ENCODE results near the gene AGBL1. TPM values are rescaled to one million over a fixed set of nuclear protein-coding genes. Genes with fewer than 3 reads are reported as not detected.

AGBL1 gene
- total RNA-seq, 1 experiment from 2014 or later = not detected

DNA sequence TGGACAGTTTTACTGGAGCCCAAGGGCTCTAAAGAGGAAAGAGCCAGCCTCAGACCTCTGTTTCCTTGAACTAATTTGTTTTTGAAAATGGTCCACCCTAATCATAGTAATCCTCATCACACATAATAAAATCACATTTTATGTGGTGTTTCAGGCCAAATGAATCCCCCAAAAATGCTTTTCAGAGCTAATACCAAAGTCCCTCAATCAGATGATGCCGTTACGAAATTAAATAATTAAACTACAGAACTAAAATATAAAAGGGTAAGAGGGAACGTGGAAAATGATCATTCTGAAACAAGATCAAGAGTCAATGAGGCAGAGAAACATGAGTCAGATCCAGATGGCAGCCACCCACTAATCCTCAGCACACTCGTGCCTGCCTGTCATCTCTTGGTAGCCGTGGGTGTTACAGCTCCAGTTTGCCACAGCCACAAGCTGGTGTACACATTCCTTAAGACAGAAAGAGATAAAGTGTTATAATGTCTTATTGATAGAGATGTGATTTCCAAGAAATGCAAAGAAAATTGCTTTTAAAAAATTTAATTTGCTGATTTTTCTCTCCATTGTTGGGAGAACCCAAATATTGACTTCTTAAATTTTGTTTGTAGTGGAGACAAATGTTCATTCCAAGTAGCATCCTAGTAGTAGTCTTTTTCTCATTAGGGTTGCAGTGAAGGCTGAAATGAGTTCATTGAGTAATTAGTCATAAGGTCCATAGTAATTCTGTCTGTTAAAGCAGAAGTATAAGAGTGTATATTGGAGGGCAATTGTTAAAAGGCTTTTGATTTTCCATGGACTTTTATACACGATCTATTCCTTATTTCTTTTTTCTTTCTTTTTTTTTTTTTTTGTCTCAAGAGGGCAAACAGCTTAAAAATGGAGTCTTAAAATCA lies 104.2 kb downstream of the AGBL1 start:
- ChIA-PET POLR2A (ENCODE audit: low non-redundant PET) (no interaction called here), CTCF (no interaction called here)
- intact Hi-C loops (cut with micrococcal nuclease; ENCODE audit: unreplicated experiment) = no loop called here
- Histone ChIP-seq H3K4me1 (ENCODE audit: insufficient read depth, low read length, poor library complexity, severe bottlenecking) (no peaks in the 10 kb centered on the region), H3K4me3 (ENCODE audit: low read depth, low read length, poor library complexity, severe bottlenecking) (no peak overlapping the region), H3K36me3 (ENCODE audit: insufficient read depth, low read length, poor library complexity, severe bottlenecking) (no peaks in the 10 kb centered on the region), H3K9me3 (ENCODE audit: low read depth, low read length, poor library complexity, severe bottlenecking) (no peaks in the 10 kb centered on the region), H3K27ac (ENCODE audit: low read depth, low read length, poor library complexity, severe bottlenecking) (no peak overlapping the region), H3K27me3 (replicated peaks; ENCODE audit: insufficient read depth, low read depth, low read length, poor library complexity) (no peaks in the 10 kb centered on the region)
- TF ChIP-seq EZH2 (IDR thresholded peaks at IDR 0.05; ENCODE audit: borderline replicate concordance, low read depth, low read length, poor library complexity, severe bottlenecking) (no peak), CTCF (conservative IDR thresholded peaks at IDR 0.05; ENCODE audit: low read depth, low read length) (no peak)
- no peak for DNase-seq (ENCODE audit: low spot score)
- no TSS peak for BruUV-seq (replicated peaks)

DNA sequence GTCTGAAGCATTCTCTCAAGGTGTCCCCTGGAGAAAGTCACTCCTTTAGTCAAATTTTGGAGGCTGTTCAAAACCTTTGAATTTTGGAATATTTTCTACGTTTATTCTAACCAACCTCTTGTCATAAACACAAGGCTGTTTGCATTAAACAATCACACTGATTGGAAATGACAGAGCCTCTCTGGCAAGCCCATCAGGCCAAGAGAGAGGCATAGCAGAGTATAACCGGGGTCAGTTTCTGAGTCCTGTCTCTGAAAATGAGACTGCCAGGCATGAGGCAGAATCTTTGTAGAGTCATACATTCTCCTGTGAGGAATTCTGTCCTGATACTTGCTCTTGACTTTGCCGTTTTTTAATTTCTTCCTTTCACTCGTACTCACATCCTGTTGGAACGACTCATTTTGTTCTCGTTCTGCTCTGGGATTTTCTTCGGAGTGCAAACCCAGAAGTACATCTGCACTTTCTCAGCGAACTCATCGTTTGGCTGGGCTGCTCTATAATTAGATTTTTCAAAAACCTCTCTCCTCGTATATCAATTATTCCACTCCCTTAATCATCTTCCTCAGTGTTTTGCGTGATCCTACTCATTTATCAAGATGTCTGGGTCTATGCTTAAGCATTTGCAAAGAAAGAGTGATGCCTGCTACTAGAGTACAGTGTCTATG lies 114.2 kb downstream of the AGBL1 start:
- no TSS peak for BruUV-seq (replicated peaks)
- ChIA-PET CTCF (no interaction called here), POLR2A (ENCODE audit: low non-redundant PET) (no interaction called here)
- TF ChIP-seq CTCF (conservative IDR thresholded peaks at IDR 0.05; ENCODE audit: low read depth, low read length) = no peak
- TF ChIP-seq EZH2 (IDR thresholded peaks at IDR 0.05; ENCODE audit: borderline replicate concordance, low read depth, low read length, poor library complexity, severe bottlenecking) = no peak
- Histone ChIP-seq H3K4me3 (ENCODE audit: low read depth, low read length, poor library complexity, severe bottlenecking) (no peak overlapping the region), H3K36me3 (ENCODE audit: insufficient read depth, low read length, poor library complexity, severe bottlenecking) (no peaks in the 10 kb centered on the region), H3K4me1 (ENCODE audit: insufficient read depth, low read length, poor library complexity, severe bottlenecking) (no peaks in the 10 kb centered on the region), H3K27me3 (replicated peaks; ENCODE audit: insufficient read depth, low read depth, low read length, poor library complexity) (no peaks in the 10 kb centered on the region), H3K9me3 (ENCODE audit: low read depth, low read length, poor library complexity, severe bottlenecking) (no peaks in the 10 kb centered on the region), H3K27ac (ENCODE audit: low read depth, low read length, poor library complexity, severe bottlenecking) (no peak overlapping the region)
- DNase-seq (ENCODE audit: low spot score) = no peak
- intact Hi-C loops (cut with micrococcal nuclease; ENCODE audit: unreplicated experiment) = no loop called here

DNA sequence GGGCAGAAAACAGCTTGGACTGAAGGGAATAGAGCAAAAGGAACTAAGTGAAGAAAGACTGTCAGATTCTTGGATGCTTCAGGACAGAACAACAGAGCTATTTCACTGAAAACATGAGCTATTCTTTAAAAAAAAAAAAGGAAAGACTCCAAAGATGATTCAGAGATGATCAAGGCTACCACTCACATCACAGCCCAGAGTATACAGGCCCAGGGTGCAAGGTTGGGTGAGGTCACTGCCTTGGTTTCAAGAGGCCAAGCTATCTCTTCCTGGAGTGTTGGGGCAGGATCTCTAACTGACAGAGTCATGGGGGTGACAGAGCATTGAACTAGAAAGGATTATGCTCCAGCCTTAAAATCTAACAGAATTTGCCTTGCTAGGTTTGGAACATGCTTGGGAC lies 118.1 kb downstream of the AGBL1 start:
- Histone ChIP-seq H3K4me3 (ENCODE audit: low read depth, low read length, poor library complexity, severe bottlenecking) (no peak overlapping the region), H3K27ac (ENCODE audit: low read depth, low read length, poor library complexity, severe bottlenecking) (no peak overlapping the region), H3K27me3 (replicated peaks; ENCODE audit: insufficient read depth, low read depth, low read length, poor library complexity) (no peaks in the 10 kb centered on the region), H3K9me3 (ENCODE audit: low read depth, low read length, poor library complexity, severe bottlenecking) (no peaks in the 10 kb centered on the region), H3K36me3 (ENCODE audit: insufficient read depth, low read length, poor library complexity, severe bottlenecking) (no peaks in the 10 kb centered on the region), H3K4me1 (ENCODE audit: insufficient read depth, low read length, poor library complexity, severe bottlenecking) (no peaks in the 10 kb centered on the region)
- intact Hi-C loops (cut with micrococcal nuclease; ENCODE audit: unreplicated experiment) = no loop called here
- no peak for DNase-seq (ENCODE audit: low spot score)
- ChIA-PET CTCF (no interaction called here), POLR2A (ENCODE audit: low non-redundant PET) (no interaction called here)
- no TSS peak for BruUV-seq (replicated peaks)
- no peak for TF ChIP-seq CTCF (conservative IDR thresholded peaks at IDR 0.05; ENCODE audit: low read depth, low read length)
- no peak for TF ChIP-seq EZH2 (IDR thresholded peaks at IDR 0.05; ENCODE audit: borderline replicate concordance, low read depth, low read length, poor library complexity, severe bottlenecking)
